ENCODE results near the gene PARN. TPM values are rescaled to one million over a fixed set of nuclear protein-coding genes. Genes with fewer than 3 reads are reported as not detected.

PARN gene
- total RNA-seq, 4 donors from 2014 or later: 36.6 to 66.8 (median 53.5) TPM

DNA sequence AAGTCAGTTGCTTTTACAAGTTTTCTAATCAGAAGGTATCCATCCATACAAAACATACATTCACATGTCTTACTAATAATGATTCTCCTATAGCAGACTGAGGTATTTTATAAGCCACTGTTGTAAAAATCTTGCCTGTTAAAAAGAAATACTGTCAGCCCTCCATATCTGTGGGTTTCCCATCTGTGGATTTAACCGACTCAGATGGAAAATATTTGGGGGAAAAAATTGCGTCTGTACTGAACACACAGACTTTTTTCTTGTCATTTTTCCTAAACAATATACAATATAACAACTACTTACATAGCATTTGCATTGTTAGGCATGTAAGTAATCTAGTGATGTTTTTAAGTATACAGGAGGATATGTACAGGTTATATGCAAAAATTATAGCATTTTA lies 90.4 kb downstream of the PARN start:
- no peak for DNase-seq
- TF ChIP-seq, protein P1, sequence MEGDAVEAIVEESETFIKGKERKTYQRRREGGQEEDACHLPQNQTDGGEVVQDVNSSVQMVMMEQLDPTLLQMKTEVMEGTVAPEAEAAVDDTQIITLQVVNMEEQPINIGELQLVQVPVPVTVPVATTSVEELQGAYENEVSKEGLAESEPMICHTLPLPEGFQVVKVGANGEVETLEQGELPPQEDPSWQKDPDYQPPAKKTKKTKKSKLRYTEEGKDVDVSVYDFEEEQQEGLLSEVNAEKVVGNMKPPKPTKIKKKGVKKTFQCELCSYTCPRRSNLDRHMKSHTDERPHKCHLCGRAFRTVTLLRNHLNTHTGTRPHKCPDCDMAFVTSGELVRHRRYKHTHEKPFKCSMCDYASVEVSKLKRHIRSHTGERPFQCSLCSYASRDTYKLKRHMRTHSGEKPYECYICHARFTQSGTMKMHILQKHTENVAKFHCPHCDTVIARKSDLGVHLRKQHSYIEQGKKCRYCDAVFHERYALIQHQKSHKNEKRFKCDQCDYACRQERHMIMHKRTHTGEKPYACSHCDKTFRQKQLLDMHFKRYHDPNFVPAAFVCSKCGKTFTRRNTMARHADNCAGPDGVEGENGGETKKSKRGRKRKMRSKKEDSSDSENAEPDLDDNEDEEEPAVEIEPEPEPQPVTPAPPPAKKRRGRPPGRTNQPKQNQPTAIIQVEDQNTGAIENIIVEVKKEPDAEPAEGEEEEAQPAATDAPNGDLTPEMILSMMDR (IDR thresholded peaks at IDR 0.05): no peak
- TF ChIP-seq POLR2A (IDR thresholded peaks at IDR 0.05): no peak
- Histone ChIP-seq H3K4me1 (no peaks in the 10 kb centered on the region), H3K36me3 (peaks cover 0 to 16% (median 0%) of the 10 kb centered on the region in 3 donors), H3K4me3 (no peak overlapping the region), H3K27me3 (no peaks in the 10 kb centered on the region), H3K9me3 (peaks cover 0 to 2% (median 0%) of the 10 kb centered on the region in 4 donors), H3K27ac (no peak overlapping the region)

DNA sequence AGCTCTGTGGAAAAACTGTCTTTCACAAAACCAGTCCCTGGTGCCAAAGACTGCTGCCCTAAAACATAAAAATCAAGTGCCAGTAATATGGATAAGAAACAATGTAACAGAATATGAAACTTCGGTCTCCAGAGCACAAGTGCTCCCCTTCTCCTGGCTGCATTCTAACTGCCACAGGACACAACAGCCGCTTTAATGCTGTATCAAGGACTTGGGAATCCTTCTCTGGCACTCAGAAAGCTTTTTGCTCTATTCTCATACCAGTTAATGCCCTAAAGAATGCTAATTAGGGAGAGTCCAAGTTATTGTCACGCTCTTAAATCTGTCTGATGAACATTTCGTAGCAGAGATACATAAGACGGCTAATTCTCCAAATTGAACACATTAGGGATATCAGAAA lies 90.9 kb downstream of the PARN start:
- DNase-seq: no peak
- TF ChIP-seq POLR2A (IDR thresholded peaks at IDR 0.05): no peak
- TF ChIP-seq, protein P1 (IDR thresholded peaks at IDR 0.05): no peak
- Histone ChIP-seq H3K4me3 (no peak overlapping the region), H3K27ac (no peak overlapping the region), H3K27me3 (no peaks in the 10 kb centered on the region), H3K36me3 (peaks cover 0 to 14% (median 0%) of the 10 kb centered on the region in 3 donors), H3K4me1 (no peaks in the 10 kb centered on the region), H3K9me3 (peaks cover 0 to 2% (median 0%) of the 10 kb centered on the region in 4 donors)

DNA sequence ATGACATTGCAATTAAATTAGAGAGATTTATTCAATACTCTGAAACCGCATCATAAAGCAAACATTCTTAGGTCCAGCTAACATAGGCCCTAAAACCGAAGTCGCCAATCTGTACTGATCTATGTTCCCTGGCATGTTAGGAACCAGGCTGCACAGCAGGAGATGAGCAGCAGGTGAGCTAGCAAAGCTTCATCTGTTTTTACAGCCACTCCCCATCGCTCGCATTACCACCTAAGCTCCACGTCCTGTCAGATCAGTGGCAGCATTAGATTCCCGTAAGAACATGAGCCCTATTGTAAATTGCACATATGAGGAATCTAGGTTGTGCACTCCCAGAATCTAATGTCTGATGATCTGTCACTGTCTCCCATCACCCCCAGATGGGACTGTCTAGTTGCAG lies 91.5 kb downstream of the PARN start:
- no peak for TF ChIP-seq POLR2A (IDR thresholded peaks at IDR 0.05)
- TF ChIP-seq, protein P1 (IDR thresholded peaks at IDR 0.05): no peak
- H3K9me3 ChIP-seq: peaks cover 0 to 2% (median 0%) of the 10 kb centered on the region in 4 donors

DNA sequence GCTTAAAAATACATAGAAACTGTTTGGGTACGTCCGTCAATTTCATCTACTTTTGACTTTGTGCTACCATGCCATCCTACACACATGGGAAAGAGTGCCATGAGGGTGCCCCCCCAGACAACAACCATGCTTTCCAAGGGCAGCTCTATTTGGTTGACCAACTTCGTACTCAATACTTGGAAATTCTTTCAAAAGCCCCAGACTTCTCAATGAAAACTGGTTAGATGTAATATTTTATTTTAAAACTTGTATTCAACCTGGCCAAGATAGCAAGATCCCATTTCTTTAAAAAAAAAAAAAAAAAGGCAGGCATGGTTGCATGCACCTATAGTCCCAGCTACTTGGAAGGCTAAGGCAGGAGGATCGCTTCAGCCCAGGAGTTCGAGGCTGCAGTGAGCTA lies 98.4 kb downstream of the PARN start:
- no peak for DNase-seq
- TF ChIP-seq, protein P1 (IDR thresholded peaks at IDR 0.05): no peak
- TF ChIP-seq POLR2A (IDR thresholded peaks at IDR 0.05): no peak

More for the DNA sequence above, 91.5 kb downstream of the PARN start:
- Histone ChIP-seq H3K27ac (no peak overlapping the region), H3K27me3 (no peaks in the 10 kb centered on the region), H3K4me3 (no peak overlapping the region), H3K4me1 (no peaks in the 10 kb centered on the region), H3K36me3 (peaks cover 0 to 8% (median 0%) of the 10 kb centered on the region in 3 donors)
- no peak for DNase-seq

DNA sequence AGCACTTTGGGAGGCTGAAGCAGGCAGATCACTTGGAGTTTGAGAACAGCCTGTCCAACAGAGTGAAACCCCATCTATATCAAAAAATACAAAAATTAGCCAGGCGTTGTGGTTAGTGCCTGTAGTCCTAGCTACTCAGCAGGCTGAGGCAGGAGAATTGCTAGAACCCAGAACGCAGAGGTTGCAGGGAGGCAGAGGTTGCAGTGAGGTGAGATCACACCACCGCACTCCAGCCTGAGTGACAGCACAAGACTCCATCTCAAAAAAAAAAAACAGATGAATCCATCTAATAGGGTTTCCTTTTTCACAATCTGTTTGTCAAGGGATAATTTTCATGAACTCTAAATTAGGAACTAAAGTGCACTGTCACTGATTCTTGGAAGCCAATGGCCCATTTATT lies 99.0 kb downstream of the PARN start:
- Histone ChIP-seq H3K36me3 (no peaks in the 10 kb centered on the region), H3K27ac (no peak overlapping the region), H3K4me3 (no peak overlapping the region), H3K9me3 (no peaks in the 10 kb centered on the region), H3K27me3 (no peaks in the 10 kb centered on the region), H3K4me1 (no peaks in the 10 kb centered on the region)
- DNase-seq: no peak
- TF ChIP-seq, protein P1 (IDR thresholded peaks at IDR 0.05): no peak
- TF ChIP-seq POLR2A (IDR thresholded peaks at IDR 0.05): no peak

More for the DNA sequence above, 98.4 kb downstream of the PARN start:
- Histone ChIP-seq H3K27ac (no peak overlapping the region), H3K9me3 (no peaks in the 10 kb centered on the region), H3K36me3 (no peaks in the 10 kb centered on the region), H3K4me3 (no peak overlapping the region), H3K27me3 (no peaks in the 10 kb centered on the region), H3K4me1 (no peaks in the 10 kb centered on the region)

DNA sequence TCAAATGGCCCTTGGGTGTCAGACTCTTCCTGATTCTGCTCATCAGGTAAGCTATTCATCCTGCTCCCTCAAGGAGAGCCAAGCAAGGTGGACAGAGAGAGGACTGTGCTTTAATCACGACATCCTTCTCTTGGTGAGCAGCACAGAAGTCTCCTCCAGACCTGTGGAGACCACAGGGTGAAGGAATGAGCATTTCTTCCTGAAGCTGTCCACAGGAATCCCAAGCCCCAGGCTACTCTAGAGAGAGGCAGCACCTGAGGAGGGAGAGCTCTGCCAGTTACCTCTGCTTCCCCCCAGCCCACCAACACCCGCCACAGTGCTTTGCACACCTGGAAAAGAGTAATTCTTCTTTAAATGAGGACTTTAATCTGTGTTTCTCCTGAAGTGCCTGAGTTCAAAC lies 100.0 kb downstream of the PARN start:
- Histone ChIP-seq H3K27ac (no peak overlapping the region), H3K4me1 (no peaks in the 10 kb centered on the region), H3K27me3 (no peaks in the 10 kb centered on the region), H3K4me3 (no peak overlapping the region), H3K9me3 (no peaks in the 10 kb centered on the region), H3K36me3 (no peaks in the 10 kb centered on the region)
- DNase-seq: no peak
- no peak for TF ChIP-seq POLR2A (IDR thresholded peaks at IDR 0.05)
- TF ChIP-seq, protein P1 (IDR thresholded peaks at IDR 0.05): no peak
